GM19467 (cell line): ENCODE data around the gene LAX1.
"Not testable (repeated sequence)": the region's sequence is repeated elsewhere in the genome, so short reads cannot be mapped to it uniquely, and the experiment has no call there.

Experiments used
- ATAC-seq: cut with Tn5 transposase; IDR thresholded peaks from one replicate; pipeline ENCODE4 v1.9.1; 2021; ENCODE audit warnings: mild to moderate bottlenecking, moderate library complexity; ENCODE audit not compliant: unreplicated experiment

The LAX1 gene, protein sequence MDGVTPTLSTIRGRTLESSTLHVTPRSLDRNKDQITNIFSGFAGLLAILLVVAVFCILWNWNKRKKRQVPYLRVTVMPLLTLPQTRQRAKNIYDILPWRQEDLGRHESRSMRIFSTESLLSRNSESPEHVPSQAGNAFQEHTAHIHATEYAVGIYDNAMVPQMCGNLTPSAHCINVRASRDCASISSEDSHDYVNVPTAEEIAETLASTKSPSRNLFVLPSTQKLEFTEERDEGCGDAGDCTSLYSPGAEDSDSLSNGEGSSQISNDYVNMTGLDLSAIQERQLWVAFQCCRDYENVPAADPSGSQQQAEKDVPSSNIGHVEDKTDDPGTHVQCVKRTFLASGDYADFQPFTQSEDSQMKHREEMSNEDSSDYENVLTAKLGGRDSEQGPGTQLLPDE

DNA sequence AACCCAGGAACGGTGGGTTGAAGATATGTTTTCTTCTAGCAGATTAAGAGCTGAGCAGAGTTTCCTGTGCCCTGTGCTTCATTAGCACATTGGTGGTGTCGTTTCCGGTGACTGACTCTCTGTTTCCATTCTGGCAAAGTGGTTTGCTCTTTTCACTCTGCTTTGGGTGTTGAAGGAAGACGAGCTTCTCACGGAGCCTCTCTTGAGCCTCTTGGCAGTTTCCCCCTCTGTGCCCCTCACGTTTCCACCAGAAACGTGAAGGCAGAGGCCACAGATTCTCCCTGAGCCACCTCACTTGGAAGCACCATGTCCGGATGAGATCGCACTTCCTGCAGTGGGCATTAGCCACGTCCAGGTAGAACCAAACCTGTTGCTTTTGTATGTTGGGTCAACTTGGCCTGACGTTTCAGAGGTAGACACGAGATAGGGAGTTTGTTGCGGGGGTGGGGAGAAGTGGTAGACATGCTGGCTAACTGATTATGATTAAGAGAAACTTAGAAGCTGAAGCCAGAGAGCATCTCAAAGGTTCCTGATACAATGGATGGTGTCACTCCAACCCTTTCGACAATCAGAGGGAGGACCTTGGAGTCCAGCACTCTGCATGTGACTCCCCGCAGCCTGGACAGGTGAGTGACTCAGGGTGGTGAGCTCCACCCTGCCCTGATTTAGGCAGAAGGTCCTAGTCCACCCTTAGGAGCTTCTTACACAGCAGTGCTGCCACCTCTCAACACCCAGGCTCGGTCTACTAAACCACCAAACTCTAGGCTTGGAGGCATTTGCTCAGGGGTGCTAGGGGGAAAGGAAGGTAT lies at the start of gene LAX1:
Gene LAX1, plus strand, starts transcription at position 155 of the 809 bp plus-strand sequence. Its CDS starts 383 bp downstream, at position 538.
- ATAC-seq = peak; percentile 83

DNA sequence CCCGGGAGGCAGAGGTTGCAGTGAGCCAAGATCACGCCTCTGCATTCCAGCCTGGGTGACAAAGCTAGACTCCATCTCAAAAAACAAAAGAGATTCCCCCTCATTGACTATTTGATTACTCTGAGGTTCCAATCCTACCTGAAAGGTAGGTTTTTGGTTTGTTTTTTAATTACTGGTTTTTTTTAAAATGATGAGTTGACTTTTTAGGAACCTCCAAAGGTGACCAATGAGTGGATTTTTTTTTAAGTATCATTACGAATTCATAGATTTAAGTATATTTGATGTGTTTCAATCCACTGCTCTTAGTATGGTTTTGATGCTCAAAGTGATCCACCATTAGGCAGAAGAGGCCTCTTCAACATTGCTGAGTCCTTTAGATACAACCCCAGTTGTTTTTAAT lies 47.9 kb upstream of the LAX1 start:
- no peak for ATAC-seq

DNA sequence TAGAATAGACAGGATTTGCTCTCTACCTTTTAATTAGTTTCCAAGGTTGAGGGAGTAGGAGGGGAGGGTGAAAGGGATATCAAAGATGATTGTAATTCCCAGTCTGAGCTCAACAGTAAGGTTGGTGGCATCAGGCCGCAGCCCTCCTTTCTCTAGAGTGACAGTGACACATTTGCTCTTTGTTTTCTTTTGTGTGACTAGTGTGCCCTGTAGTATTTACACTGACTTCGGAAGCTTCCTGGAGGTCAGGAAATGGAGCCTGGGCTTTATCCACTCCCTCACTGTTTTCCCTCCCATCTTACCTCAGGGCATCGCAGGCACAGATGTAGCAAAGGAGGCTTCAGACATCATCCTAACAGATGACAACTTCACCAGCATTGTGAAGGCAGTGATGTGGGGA lies 44.7 kb upstream of the LAX1 start:
- no peak for ATAC-seq

DNA sequence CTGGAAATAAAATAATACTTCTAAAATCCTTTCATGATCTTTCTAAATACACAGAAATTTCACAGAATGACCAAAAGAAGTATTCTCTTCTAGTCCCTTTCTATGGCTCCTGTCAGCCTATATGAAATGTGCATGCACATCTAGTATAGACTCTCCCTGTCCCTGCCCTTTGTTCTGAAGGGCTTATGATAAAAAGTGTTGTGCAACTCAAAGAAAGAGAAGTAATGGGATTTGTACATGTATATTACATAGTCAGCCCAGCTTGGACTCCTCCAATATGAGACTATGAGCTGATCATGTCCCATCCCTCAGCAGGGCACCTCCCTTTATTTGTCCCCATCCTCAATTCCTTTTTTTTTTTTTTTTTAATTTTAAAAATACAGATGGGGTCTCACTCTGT lies 42.1 kb upstream of the LAX1 start:
- no peak for ATAC-seq

DNA sequence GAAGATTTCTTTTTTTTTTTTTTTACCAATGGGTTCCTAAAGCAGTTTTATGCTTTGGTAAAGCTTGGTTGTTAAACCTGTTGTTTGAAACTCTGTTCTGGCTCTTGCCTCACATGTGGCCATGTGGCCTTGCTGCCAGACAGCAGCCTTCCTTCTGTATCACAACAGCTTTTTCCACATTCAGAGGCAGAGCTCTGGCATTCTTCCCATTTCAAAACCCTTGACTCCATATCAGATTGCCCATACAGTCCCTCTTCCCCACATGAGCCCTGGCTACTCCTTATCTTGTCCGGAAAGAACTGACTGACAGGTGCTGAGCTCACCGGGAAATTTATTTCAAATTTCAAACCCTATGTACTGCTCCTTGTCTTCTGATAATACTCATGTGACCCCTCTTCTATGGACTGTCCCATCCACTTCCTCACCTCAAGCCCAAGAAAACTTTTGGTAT lies 38.5 kb upstream of the LAX1 start:
- ATAC-seq = no peak

DNA sequence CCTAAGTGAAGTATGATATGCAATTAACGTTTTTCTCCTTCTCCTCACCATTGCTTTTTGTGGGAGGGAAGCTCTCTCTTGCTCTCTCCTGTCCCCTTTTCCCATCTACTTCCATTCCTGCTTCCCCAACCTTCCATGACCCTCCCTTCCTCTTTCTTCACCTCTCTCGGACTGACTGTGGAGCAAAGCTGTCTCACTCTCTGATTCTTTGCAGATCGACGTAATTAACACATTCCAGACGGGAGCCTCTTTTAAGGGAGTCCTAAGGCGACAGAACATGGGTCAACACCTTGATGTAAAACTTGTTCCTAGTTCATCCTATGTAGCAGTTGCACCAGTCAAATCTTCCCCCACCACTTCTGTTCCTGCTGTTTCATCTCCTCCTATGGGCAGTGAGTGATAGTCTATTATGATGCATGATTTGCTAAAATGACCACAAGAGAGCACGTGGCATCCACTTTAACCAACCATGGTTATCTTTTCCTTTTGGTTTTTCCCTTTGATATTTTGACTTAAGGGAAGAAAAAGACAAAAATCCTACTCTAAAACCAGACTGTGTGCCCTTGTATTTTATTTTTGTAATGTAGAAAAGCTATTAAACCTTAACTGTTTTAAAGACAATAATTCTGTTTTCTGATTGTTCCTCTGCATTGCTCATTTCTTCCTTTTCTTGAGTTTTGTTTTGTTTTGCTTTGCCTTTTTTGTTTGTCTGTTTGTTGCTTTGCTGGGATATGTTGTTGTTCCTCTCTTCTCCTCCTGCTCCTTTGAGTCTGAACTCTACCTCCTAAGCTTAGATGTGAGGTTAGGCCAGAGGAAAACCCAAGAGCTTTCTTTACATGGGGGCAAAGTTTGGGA lies 31.7 kb upstream of the LAX1 start:
- ATAC-seq = no peak

DNA sequence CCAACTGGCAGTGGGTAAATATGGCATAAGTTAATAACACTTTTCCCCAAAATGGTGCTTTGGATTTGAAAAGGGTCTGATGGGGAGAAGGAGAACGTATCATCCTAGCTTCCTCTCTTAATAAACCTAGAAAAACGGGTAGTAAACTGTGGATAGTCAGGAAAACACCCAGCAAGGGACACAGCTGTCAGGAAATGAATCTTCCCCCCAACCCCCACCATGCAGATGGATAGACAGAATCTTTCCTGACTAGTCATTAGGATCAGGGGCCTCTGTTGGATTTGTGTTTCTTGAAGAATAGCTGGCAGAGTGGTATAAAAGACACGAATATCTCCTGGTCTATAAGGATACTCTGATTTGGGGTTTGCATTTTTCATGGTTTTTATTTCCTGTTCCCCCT lies 22.5 kb upstream of the LAX1 start:
- ATAC-seq = no peak

DNA sequence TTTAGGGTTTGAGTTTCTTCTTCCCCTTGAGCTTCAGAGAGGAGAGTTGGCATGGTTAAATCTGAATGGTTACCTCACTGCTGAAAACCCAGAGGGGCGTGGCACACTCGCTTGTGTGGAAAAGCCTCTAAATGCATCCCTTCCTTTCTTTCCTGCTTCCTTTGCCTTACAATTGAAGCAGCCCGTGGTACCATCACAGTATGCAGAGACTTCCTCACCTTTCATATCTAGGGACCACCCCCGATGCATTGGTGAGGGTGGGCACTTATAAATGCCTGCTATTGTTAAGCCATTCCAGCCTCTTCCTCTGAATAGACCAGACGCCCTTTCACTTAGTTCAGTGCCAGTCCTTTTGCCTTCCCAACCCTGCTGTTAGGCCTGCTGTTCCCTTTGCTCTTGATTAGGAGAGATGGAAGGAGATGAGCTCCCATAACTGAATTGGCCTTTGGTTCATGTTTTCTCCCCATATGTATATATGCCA lies 21.9 kb upstream of the LAX1 start:
- ATAC-seq = no peak

DNA sequence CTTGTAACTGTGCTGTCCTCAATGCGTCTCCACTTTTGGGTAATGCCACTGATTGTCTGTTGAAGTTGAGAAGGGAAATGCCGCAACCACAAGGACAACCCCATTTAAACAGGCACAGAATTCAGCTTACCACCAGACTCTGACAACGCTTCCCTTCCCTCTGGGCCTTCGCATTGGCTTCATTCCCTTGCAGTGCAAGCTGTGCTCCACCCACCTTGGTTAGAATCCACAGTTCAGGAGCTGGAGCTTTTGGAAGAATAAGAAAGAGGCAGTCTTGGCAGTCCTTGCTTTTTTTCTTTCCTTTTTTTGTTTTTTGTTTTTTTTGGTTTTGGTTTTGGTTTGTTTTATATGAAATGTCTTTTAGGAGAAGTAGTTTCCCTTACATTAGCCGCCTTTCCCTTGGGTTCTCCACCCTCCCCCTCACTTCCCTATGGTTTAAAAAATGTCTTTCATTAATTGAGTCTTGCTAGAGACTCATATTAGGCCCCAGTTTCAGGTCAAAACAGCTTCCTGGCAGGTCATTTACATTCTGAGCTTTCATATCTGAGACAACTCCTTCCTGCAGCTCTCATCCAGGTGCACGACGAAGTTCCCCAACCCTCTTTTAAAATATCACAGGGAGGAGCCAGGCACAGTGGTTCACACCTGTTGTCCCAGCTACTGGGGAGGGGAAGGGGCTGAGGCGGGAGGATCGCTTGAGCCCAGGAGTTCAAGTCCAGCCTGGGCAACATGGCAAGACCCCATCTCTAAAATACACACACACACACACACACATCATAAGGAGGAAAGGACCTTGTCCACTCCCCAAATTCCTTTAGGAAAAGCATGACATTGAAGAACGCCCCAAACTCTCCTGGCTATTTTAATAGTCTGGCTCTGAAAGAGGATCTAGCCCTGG lies 20.7 kb upstream of the LAX1 start:
- no peak for ATAC-seq

DNA sequence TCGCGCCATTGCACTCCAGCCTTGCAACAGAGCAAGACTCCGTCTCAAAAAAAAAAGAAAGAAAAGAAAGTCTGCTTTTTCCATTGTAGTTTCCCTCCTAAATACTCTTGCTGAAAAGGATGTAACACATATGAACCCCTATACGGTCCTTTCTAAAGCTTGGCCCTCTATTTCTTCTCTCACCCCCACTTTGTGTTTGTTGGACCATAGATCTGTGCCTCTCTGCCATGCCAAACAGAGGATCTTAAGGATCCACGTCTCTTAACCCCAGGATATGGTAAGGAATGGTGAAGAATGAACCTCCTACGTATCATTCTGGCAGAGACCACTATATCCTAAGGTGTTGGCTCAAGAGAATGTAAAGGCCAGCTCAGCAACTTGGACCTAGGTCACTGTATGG lies 18.7 kb upstream of the LAX1 start:
- ATAC-seq = no peak

DNA sequence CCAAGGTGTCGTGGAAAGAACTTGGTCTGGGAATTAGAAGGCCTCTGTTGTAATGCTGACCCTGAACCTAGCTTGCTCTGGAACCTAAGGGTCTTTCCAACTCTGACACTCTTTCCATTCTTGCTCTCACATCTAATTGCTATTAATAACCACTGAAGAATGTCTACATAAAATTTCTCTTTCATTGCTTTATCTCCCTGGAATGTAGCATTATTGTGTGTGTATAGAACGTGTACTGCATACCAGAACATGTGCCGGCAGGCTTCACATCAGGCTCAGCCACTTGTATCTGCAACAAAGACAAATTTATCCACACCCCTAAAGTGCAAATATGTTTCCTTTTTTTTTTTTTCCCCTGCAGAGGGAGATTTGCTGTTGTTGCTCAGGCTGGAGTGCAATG lies 13.9 kb upstream of the LAX1 start:
- no peak for ATAC-seq

DNA sequence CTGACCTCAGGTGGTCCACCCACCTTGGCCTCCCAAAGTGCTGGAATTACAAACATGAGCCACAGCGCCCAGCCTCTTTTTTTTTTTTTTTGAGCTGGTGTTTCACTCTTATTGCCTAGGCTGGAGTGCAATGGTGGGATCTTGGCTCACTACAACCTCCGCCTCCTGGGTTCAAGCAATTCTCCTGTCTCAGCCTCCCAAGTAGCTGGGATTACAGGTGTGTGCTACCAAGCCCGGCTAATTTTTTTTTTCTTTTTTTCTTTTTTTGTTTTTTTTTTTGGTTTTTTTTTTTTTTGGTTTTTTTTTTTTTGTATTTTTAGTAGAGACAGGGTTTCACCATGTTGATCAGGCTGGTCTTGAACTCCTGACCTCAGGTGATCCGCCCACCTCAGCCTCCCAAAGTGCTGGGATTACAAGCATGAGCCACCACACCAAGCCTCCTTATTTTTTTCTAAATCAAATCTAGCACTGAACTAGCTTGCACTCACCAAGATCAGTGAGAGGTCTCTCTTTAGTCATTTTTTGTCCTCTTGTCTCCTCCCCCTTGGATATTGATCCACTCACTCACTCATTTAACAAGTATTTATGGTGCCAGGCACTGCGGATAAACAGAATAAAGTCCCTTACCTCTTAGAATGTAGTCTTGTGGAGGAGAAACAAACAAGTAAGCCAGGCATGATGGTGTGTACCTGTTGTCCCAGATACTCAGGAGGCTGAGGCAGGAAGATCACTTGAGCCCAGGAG lies 13.2 kb upstream of the LAX1 start:
- not testable (repeated sequence) for ATAC-seq

DNA sequence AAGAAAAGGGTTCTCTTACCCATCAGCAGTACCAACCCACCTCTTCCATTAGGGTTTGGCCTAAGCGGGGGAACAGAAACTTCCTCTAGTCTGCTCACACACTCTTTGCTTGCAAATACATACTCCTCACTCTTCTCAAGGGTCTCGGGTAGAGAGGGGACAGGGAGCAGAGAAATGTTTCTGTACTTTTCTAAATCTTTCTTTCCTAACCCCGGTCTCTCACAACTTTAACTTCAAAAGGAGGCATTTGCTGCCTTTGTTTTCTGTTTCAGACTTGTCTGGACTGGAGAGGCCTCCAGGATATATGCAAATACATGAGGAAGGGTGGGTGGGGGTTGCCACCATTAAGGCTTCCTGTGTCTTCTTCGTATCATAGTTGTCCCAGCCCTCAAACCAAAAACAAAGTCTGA lies 10.5 kb upstream of the LAX1 start:
- ATAC-seq = peak; percentile 71

DNA sequence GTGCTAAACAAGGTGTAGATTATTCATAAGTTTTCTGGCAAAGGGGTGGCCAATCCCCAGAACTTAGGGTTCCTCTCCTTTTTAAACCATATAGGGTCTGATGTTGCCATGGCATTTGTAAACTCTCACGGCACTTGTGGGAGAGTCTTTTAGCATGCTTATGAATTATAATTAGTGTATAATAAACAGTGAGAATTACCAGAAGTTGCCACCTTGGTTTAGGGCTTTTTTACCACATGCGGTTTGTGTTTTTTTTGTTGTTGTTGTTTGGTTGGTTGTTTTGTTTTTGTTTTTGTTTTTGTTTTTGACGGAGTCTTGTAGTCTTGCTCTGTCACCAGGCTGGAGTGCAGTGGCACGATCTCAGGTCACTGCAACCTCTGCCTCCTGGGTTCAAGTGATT lies 8.9 kb upstream of the LAX1 start:
- no peak for ATAC-seq

DNA sequence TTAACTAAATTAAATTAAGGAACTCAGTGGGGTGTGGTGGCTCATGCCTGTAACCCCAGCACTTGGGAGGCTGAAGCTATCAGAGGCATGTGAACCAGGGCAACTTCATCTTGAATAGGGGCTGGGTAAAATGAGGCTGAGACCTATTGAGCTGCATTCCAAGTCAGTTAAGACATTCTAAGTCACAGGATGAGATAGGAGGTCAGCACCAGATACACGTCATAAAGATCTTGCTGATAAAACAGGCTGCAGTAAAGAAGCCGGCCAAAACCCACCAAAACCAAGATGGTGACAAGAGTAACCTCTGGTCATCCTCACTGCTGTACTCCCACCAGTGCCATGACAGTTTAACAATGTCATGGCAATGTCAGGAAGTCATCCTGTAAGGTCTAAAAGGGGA lies 6.2 kb upstream of the LAX1 start:
- not testable (repeated sequence) for ATAC-seq

DNA sequence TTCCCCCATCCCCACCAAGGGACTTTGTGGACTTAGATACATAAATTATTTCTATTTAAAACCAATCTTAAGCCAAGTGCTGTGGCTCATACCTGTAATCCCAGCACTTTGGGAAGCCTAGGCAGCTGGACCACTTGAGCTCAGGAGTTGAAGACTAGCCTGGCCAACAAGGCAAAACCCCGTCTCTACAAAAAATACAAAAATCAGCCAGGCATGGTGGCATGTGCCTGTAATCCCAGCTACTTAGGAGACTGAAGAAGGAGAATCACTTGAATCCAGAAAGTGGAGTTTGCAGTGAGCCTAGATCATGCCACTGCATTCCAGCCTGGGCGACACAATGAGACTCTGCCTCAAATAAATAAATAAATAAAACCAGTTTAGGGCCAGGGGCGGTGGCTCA lies 4.5 kb upstream of the LAX1 start:
- ATAC-seq = no peak

DNA sequence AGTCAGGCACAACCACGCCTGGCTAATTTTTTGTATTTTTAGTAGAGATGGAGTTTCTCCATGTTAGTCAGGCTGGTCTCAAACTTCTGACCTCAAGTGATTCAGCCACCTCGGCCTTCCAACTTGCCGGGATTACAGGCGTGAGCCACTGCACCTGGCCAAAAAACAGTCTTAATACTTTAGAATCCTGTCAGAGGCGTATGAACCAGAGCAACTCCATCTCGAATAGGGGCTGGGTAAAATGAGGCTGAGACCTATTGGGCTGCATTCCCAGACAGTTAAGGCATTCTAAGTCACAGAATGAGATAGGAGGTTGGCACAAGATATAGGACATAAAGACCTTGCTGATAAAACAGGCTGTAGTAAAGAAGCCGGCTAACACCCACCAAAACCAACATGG lies 3.0 kb upstream of the LAX1 start:
- not testable (repeated sequence) for ATAC-seq

DNA sequence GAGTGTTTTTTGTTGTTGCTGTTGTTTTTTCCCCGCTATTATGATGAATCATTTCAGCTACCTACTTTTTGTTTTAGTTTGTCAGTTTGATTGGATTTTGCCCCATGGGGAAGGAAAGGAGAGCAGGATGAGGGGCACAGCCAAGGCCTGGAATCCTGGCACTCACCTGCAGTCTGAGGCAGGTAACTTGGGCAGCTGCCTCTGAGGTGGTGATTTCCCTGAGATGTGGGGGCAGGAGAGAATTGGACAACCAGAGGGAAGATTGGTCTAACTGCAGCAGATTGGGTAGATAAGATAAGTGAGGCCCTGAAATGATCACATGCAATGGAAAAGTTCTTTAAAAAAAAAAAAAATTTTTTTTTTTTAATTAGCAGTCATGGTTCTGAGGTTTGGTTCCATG lies 1.5 kb upstream of the LAX1 start:
- no peak for ATAC-seq
